ENCODE results near the gene ID1. TPM values are rescaled to one million over a fixed set of nuclear protein-coding genes. Genes with fewer than 3 reads are reported as not detected.

The ID1 gene
- total and polyA plus RNA-seq, 2 of the 13 experiments (the other 11 are each of a cell fraction or from before 2014, with no cell fraction given) = 320 to 419 TPM

GRCh38 chr20:31606804-31607639, 1.9 kb downstream of the ID1 start (continued):
- peak; percentile 53; the same call in 1 of the 2 replicates for TF ChIP-seq ZNF574 (CRISPR knock-in tag; IDR thresholded peaks at IDR 0.05)
- TF ChIP-seq ZNF138 (CRISPR knock-in tag; IDR thresholded peaks at IDR 0.05; ENCODE audit: low read depth) = peak; percentile 80; the same call in 1 of the 2 replicates
- TF ChIP-seq ZFYVE20 (CRISPR knock-in tag; IDR thresholded peaks at IDR 0.05; ENCODE audit: borderline replicate concordance, low read depth) = peak; percentile 72; the same call in 1 of the 2 replicates
- TF ChIP-seq ZNF274 (CRISPR knock-in tag; IDR thresholded peaks at IDR 0.05) = peak; percentile 40; the same call in 1 of the 2 replicates
- peak; percentile 85 for TF ChIP-seq RAD21 (CRISPR knock-in tag; IDR thresholded peaks at IDR 0.05)
- TF ChIP-seq ZNF225 (CRISPR knock-in tag; IDR thresholded peaks at IDR 0.05) = no peak
- TF ChIP-seq ZBTB44 (CRISPR knock-in tag; IDR thresholded peaks at IDR 0.05) = no peak; the same call in 1 of the 2 replicates
- 0 out of 2 replicates have a peak, but pooled peaks have one; percentile 6 for TF ChIP-seq YEATS2 (CRISPR knock-in tag; IDR thresholded peaks at IDR 0.05; ENCODE audit: borderline replicate concordance)
- TF ChIP-seq ARID5B (CRISPR knock-in tag; IDR thresholded peaks at IDR 0.05) = peak; percentile 39; the same call in 1 of the 2 replicates
- TF ChIP-seq AKNA (CRISPR knock-in tag; IDR thresholded peaks at IDR 0.05; ENCODE audit: borderline replicate concordance) = peak; percentile 61; the same call in 1 of the 2 replicates
- TF ChIP-seq ZNF563 (CRISPR knock-in tag; IDR thresholded peaks at IDR 0.05) = peak; percentile 82; the same call in 1 of the 2 replicates
- TF ChIP-seq EEA1 (CRISPR knock-in tag; IDR thresholded peaks at IDR 0.05; ENCODE audit: borderline replicate concordance) = peak; percentile 73; the same call in 1 of the 2 replicates
- TF ChIP-seq NFE2 (CRISPR knock-in tag; IDR thresholded peaks at IDR 0.05) = no peak
- no peak; the same call in 1 of the 2 replicates for TF ChIP-seq ZFP41 (CRISPR knock-in tag; IDR thresholded peaks at IDR 0.05; ENCODE audit: borderline replicate concordance)

Data from HepG2 (cell line).